Chondrocyte (in vitro differentiated cells): ENCODE measurements around the gene RBM20. TPM values are rescaled to one million over a fixed set of nuclear protein-coding genes. Genes with fewer than 3 reads are reported as not detected.

Experiments
- DNase-seq: peaks from one replicate; pipeline ENCODE4 v3.0.0; 2021; ENCODE audit warnings: mixed read lengths, low spot score
- H3K27ac Mint-ChIP-seq: one replicate; pipeline ENCODE4 v1.8.0; 2021; ENCODE audit warnings: mild to moderate bottlenecking, moderate library complexity, mixed read lengths; ENCODE audit not compliant: unreplicated experiment
- H3K27me3 Mint-ChIP-seq: 2 replicates; pipeline ENCODE4 v1.8.0; 2021; ENCODE audit warnings: low read depth, mixed read lengths
- H3K36me3 Mint-ChIP-seq: 2 replicates; pipeline ENCODE4 v1.8.0; 2021; ENCODE audit warnings: low read depth, mixed read lengths
- H3K4me1 Mint-ChIP-seq: 2 replicates; pipeline ENCODE4 v1.8.0; 2021; ENCODE audit warnings: low read depth, mild to moderate bottlenecking, mixed read lengths
- H3K4me3 Mint-ChIP-seq: one replicate; pipeline ENCODE4 v1.8.0; 2021; ENCODE audit warnings: mild to moderate bottlenecking, moderate library complexity, mixed read lengths; ENCODE audit not compliant: unreplicated experiment
- H3K9me3 Mint-ChIP-seq: 2 replicates; pipeline ENCODE4 v1.8.0; 2021; ENCODE audit warnings: low read depth, mixed read lengths
- total RNA-seq: library from RNA; stranded (reverse); gene quantifications from 3 replicates; pipeline ENCODE4 v1.2.1, GENCODE V29; 2021
- TF ChIP-seq, protein P1 (sequence below): fragments of 200-600 bp; sonication (generic); IDR thresholded peaks from 2 replicates; pipeline ENCODE4 v1.5.0; 2021; ENCODE audit warnings: antibody characterized with exemption, mild to moderate bottlenecking, moderate library complexity

RBM20 gene
- total RNA-seq, 1 donor from 2014 or later = 3.6 TPM

GRCh38 chr10:110822712-110823311 is 178.7 kb downstream of the RBM20 start:
- no peak for DNase-seq
- no peak overlapping the region for H3K4me3 Mint-ChIP-seq
- H3K9me3 Mint-ChIP-seq = no peaks in the 10 kb centered on the region
- no peaks in the 10 kb centered on the region for H3K27me3 Mint-ChIP-seq
- peaks cover 48% of the 10 kb centered on the region for H3K4me1 Mint-ChIP-seq
- TF ChIP-seq, protein P1, sequence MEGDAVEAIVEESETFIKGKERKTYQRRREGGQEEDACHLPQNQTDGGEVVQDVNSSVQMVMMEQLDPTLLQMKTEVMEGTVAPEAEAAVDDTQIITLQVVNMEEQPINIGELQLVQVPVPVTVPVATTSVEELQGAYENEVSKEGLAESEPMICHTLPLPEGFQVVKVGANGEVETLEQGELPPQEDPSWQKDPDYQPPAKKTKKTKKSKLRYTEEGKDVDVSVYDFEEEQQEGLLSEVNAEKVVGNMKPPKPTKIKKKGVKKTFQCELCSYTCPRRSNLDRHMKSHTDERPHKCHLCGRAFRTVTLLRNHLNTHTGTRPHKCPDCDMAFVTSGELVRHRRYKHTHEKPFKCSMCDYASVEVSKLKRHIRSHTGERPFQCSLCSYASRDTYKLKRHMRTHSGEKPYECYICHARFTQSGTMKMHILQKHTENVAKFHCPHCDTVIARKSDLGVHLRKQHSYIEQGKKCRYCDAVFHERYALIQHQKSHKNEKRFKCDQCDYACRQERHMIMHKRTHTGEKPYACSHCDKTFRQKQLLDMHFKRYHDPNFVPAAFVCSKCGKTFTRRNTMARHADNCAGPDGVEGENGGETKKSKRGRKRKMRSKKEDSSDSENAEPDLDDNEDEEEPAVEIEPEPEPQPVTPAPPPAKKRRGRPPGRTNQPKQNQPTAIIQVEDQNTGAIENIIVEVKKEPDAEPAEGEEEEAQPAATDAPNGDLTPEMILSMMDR = no peak
- no peak overlapping the region for H3K27ac Mint-ChIP-seq
- no peaks in the 10 kb centered on the region for H3K36me3 Mint-ChIP-seq

DNA sequence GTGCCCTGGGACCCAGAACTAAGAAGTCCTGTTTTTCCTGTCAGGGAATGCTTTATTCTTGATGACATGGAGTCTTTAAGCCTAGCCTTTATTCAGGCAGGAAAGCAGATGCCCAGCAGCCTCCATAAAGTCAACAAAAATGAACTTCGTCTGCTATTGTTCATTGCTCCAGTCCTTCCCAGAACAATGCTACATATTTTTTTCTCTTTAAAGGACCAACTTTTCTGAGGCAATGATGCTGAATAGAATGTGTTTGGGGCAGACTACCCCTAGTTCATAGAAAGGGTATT is 180.0 kb downstream of the RBM20 start:
- Mint-ChIP-seq H3K27me3 (no peaks in the 10 kb centered on the region), H3K4me3 (no peak overlapping the region), H3K27ac (no peak overlapping the region), H3K4me1 (peaks cover 45% of the 10 kb centered on the region), H3K9me3 (no peaks in the 10 kb centered on the region), H3K36me3 (no peaks in the 10 kb centered on the region)
- no peak for DNase-seq
- TF ChIP-seq, protein P1 = no peak

GRCh38 chr10:110824660-110825059 is 180.5 kb downstream of the RBM20 start:
- TF ChIP-seq, protein P1 = no peak
- DNase-seq = no peak
- H3K27ac Mint-ChIP-seq = no peak overlapping the region
- no peaks in the 10 kb centered on the region for H3K27me3 Mint-ChIP-seq
- H3K36me3 Mint-ChIP-seq = no peaks in the 10 kb centered on the region
- H3K4me3 Mint-ChIP-seq = no peak overlapping the region
- peaks cover 40% of the 10 kb centered on the region for H3K4me1 Mint-ChIP-seq
- H3K9me3 Mint-ChIP-seq = no peaks in the 10 kb centered on the region

- TF ChIP-seq, protein P1 = no peak
- no peaks in the 10 kb centered on the region for H3K27me3 Mint-ChIP-seq
- H3K4me1 Mint-ChIP-seq = peaks cover 32% of the 10 kb centered on the region
- DNase-seq = no peak
- no peak overlapping the region for H3K27ac Mint-ChIP-seq
- no peaks in the 10 kb centered on the region for H3K36me3 Mint-ChIP-seq
- H3K4me3 Mint-ChIP-seq = no peak overlapping the region
- no peaks in the 10 kb centered on the region for H3K9me3 Mint-ChIP-seq
Measured at GRCh38 chr10:110825508-110825907, 181.4 kb downstream of the RBM20 start.

GRCh38 chr10:110827410-110827809 is 183.3 kb downstream of the RBM20 start:
- Mint-ChIP-seq H3K4me1 (peaks cover 14% of the 10 kb centered on the region), H3K27me3 (no peaks in the 10 kb centered on the region), H3K36me3 (no peaks in the 10 kb centered on the region), H3K9me3 (no peaks in the 10 kb centered on the region), H3K27ac (no peak overlapping the region), H3K4me3 (no peak overlapping the region)
- TF ChIP-seq, protein P1 = no peak
- no peak for DNase-seq
